GM18909 (cell line): ENCODE measurements around the gene SPATA1.

Experiments used
- ATAC-seq: cut with Tn5 transposase; IDR thresholded peaks from one replicate; pipeline ENCODE4 v1.9.1; 2021; ENCODE audit warnings: mild to moderate bottlenecking; ENCODE audit not compliant: unreplicated experiment, poor library complexity

SPATA1 gene, protein sequence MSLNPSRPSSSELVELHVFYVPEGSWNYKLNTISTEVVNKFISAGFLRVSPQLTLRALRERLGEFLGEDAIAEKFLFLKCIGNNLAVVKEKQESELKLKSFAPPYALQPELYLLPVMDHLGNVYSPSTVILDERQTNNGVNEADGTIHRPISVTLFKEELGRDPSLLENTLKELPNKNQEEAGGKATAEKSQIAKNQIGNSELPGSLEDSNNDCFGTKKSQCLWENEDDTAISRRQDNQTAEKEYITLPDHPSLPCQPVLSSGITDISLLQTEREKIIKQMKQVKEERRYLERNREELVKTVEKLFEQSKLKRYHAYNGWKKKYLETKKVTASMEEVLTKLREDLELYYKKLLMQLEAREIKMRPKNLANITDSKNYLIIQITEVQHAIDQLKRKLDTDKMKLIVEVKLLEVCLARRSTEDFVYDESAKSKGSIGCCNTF

DNA sequence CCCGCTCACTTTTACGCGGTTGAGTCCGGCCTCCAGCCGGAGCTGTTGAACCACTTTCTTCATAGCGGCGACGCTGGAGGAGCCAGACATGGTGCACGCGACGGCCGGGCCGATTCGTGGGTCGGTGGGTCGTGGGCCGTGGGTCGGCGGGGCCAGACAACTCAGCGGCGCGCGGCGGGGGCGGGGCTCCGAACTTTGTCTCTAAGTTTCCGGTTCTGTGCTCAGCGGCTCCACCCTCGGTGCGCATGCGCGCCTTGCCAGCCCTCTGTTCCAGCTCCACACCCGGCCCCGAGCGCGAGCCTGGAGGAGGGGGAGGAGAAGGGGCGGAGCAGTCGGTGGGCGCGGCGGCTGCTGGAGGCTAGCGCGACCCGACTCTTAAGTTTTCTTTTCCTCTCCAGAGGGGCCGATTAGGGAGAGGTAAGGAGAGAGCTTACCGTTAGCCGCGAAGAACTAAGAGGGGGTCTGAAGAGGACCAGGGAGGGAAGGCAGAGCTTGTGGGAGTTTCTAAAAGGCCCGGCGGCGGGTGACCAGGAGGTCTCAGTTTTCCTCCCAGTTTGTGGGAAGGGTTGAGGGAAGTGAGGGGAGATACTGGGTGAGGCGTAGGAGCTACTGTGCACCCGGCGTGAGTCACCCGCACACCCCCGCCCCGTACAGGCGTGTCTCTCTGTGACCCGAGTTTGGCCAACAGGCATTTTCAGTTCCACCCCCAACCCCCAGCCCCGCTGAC is at the start of gene SPATA1, which contains the start of gene GNG5:
TSS of gene SPATA1 (plus strand) at position 385 of the 727 bp plus-strand sequence. CDS start 9,974 bp downstream, outside the sequence.
TSS of gene GNG5 (minus strand) at position 580 of the 727 bp plus-strand sequence. CDS start at position 90, 490 bp downstream.
- ATAC-seq, result peak; percentile 86

GRCh38 chr1:84462118-84462517 is 44.1 kb upstream of the SPATA1 start:
- no peak for ATAC-seq

DNA sequence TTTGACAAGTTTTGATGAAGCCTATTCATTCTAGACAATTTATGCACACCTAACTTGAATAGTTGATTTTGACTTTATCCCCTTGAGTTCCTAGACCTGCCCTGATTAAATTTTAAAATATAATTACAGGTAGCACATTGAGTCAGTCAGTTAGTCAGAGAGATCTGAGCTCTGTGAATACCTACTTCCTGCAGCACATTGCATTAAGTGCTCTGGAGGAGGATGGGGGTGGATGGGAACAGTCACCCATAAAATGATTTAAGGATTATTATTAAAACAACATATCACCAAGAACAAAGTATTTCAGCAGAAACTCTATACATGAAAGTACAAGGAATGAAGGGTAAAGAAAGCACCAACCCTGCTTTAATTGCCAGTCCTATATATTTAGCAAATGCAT is 38.9 kb upstream of the SPATA1 start:
- ATAC-seq, result no peak

DNA sequence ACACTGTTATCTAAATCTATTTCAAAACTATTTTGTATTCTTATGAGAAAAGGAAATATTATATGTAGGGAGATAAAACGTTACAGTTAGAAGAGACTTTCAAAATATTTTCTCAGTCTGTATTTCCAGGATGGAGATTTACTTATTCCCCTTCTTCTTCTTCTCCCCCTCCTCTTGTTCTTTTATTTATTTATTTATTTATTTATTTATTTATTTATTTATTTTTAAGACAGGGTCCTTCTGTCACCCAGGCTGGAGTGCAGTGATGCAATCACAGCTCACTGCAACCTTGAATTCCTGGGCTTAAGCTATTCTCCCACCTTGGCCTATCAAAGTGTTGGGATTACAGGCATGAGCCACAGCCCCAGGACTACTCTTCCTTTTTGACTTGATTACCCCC is 30.0 kb upstream of the SPATA1 start:
- no peak for ATAC-seq

GRCh38 chr1:84478876-84479868 is 27.0 kb upstream of the SPATA1 start, which contains the start of gene RPF1:
Gene RPF1, plus strand, starts transcription at chr1:84479266. Its CDS starts 16 bp downstream, at chr1:84479282.
- ATAC-seq, result peak; percentile 98

DNA sequence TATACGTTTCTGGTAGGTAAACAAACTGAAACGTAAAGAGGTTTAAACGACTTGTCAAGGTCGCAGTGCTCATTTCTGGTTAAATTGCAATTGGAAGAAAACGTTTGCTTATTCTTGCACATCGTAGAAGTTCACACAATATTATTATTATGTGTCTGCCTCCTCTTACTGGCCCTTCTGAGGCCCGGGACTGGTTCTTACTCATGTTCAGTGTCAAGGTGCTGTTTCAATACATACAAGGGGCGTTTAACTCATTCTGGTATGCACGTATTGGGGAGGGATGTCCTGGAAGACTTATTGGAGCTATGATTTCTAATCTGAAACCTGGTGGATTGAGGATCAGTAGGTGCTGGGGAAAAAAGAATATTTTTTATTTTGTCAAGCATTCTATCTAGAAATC is 26.2 kb upstream of the SPATA1 start:
- ATAC-seq, result peak; percentile 21

- ATAC-seq, result no peak
Measured at GRCh38 chr1:84480650-84481049, 25.5 kb upstream of the SPATA1 start.

DNA sequence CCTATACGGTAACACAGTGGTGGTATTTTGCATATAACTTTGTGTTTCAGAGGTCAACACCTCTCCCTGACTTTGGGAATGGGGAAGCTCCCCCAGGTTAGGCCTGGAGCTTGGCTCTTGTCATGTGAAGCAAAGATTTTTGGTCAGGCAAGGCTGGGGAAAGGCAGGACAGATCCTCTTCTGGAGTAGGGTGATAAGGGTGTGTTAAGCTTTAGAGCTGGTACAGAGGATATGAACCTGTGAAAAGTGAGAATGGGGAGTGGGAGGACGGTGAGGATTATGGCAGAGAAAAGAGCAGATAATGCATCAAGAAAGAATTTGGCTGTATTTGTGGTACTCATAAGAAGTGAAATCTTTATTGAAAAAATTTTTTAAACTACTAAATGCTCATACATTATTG is 24.9 kb upstream of the SPATA1 start:
- ATAC-seq, result no peak

GRCh38 chr1:84488107-84488506 is 18.1 kb upstream of the SPATA1 start:
- no peak for ATAC-seq

DNA sequence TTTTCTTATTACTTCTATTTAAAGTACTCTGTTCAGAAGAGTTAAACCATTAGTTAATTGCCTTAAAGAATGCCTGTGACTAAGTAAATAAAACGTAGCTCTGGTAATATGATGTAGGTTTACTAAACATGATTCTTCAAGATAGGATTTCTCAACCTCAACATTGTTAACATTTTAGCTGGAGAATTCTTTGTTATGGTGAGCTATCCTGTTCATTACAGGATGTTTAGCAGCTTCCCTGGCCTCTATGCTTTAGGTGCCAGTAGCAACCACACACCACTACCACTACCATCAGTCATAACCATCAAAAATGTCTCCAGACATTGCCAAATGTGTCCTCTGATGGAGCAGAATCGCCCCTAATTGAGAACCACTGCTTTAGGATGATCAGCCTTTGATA is 16.4 kb upstream of the SPATA1 start:
- ATAC-seq, result no peak

DNA sequence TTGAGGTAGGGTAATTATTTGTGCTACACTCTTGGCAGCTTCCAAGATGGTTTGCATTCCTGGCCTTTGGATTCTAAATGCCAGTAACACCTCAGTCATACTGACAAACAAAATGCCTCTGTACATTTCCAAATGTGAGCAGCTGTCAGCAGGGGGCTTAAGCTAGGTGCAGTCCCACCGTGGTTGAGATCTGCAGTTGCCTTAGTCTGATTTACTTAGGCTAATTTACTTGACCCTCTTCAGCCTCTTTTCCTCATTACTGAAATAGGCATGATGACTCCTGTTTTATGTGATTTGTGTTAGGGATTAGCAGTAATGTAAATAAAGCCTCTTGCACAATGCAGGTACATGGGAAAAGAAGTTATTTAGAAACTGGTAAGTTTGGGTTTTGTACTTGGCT is 13.5 kb upstream of the SPATA1 start:
- no peak for ATAC-seq

DNA sequence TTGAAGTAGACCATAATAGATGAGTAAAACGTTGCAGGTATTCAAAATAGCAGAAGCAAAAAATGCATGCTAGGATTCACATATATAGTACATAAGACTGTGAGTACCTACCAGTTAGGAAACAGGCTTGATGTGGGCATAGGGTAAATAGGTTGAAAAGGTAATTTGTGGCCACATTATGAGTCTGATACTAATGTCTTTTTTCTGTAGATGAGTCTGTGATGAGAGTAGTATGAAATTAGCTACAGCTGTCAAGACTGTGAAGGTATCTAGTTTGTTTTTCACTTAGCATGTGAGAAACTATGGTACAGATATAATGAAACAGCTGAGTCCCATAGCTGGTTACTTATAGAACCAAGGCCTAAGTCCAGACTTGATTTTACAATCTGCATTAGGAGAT is 12.4 kb upstream of the SPATA1 start:
- no peak for ATAC-seq

GRCh38 chr1:84496498-84496897 is 9.7 kb upstream of the SPATA1 start:
- ATAC-seq, result no peak

- no peak for ATAC-seq
Measured at GRCh38 chr1:84497631-84498275, 8.4 kb upstream of the SPATA1 start.

GRCh38 chr1:84502927-84503326 is 3.3 kb upstream of the SPATA1 start:
- ATAC-seq, result no peak

GRCh38 chr1:84504580-84505492 is 1.4 kb upstream of the SPATA1 start:
- no peak for ATAC-seq

- peak; percentile 37 for ATAC-seq
Measured at GRCh38 chr1:84505493-84506001, 639 bp upstream of the SPATA1 start.

GRCh38 chr1:84506729-84507453 is 705 bp downstream of the SPATA1 start:
- no peak for ATAC-seq
